Neural cell (in vitro differentiated cells): ENCODE measurements around the gene GABPB2. TPM values are rescaled to one million over a fixed set of nuclear protein-coding genes. Genes with fewer than 3 reads are reported as not detected.

Experiments used
- H2AFZ ChIP-seq: fragments of 200-600, 300-800 bp; sonication (generic), shearing (Covaris generic); 2 replicates; pipeline ENCODE4 v1.6.0; 2014; ENCODE audit warnings: low read depth, mild to moderate bottlenecking, antibody characterized with exemption, low read length, moderate library complexity
- H3F3A ChIP-seq: fragments of 200-600 bp; shearing (Covaris generic); 2 replicates; pipeline ENCODE4 v1.6.1; 2016; ENCODE audit warnings: mild to moderate bottlenecking, moderate library complexity, mixed read lengths, antibody characterized with exemption, low read length; ENCODE audit not compliant: insufficient read depth, poor library complexity, severe bottlenecking
- H3K27ac ChIP-seq: fragments of 200-600, 300-800 bp; sonication (generic), shearing (Covaris generic); 2 replicates; pipeline ENCODE4 v1.5.1; 2014; ENCODE audit warnings: mild to moderate bottlenecking, low read length, moderate library complexity
- H3K27me3 ChIP-seq: fragments of 300-800, 200-600 bp; sonication (generic), shearing (Covaris generic); 2 replicates; pipeline ENCODE4 v1.6.0; 2014; ENCODE audit warnings: mild to moderate bottlenecking, low read depth, low read length, moderate library complexity; ENCODE audit not compliant: insufficient read depth
- H3K36me3 ChIP-seq: fragments of 300-800, 200-600 bp; sonication (generic), shearing (Covaris generic); 2 replicates; pipeline ENCODE4 v1.5.1; 2014; ENCODE audit warnings: mild to moderate bottlenecking, antibody characterized with exemption, low read length, moderate library complexity; ENCODE audit not compliant: insufficient read depth
- H3K4me2 ChIP-seq: fragments of 300-800, 200-600 bp; sonication (generic), shearing (Covaris generic); 2 replicates; pipeline ENCODE4 v1.6.0; 2014; ENCODE audit warnings: mild to moderate bottlenecking, low read length
- H3K4me3 ChIP-seq: fragments of 300-800, 200-600 bp; sonication (generic), shearing (Covaris generic); 2 replicates; pipeline ENCODE4 v1.5.1; 2014; ENCODE audit warnings: mild to moderate bottlenecking, low read length, moderate library complexity
- H3K79me2 ChIP-seq: fragments of 200-600 bp; shearing (Covaris generic); replicated peaks from 2 replicates; pipeline ENCODE4 v1.6.0; 2014; ENCODE audit warnings: mild to moderate bottlenecking, low read length, moderate library complexity; ENCODE audit not compliant: insufficient read depth
- H3K9ac ChIP-seq: fragments of 300-800, 200-600 bp; sonication (generic), shearing (Covaris generic); 2 replicates; pipeline ENCODE4 v1.6.1; 2016; ENCODE audit warnings: mild to moderate bottlenecking, low read length, mixed read lengths
- H3K9me2 ChIP-seq: fragments of 200-600 bp; shearing (Covaris generic); 2 replicates; pipeline ENCODE4 v1.6.1; 2016; ENCODE audit warnings: mild to moderate bottlenecking, low read length, mixed read lengths; ENCODE audit not compliant: insufficient read depth
- H3K9me3 ChIP-seq: fragments of 200-600, 300-800 bp; sonication (generic), shearing (Covaris generic); 2 replicates; pipeline ENCODE4 v1.6.1; 2016; ENCODE audit warnings: mild to moderate bottlenecking, mixed run types, low read length, moderate library complexity, mixed read lengths
- H4K20me1 ChIP-seq: fragments of 200-600 bp; shearing (Covaris generic); 2 replicates; pipeline ENCODE4 v1.6.1; 2016; ENCODE audit warnings: mild to moderate bottlenecking, mixed run types; ENCODE audit not compliant: insufficient read depth
- EP300 ChIP-seq: fragments of 450-650 bp; conservative IDR thresholded peaks from 2 replicates; pipeline ENCODE4 v1.6.1; 2014; ENCODE audit warnings: antibody characterized with exemption, mild to moderate bottlenecking, moderate library complexity; ENCODE audit not compliant: poor library complexity, severe bottlenecking
- EZH2 ChIP-seq: fragments of 200-600, 300-800 bp; shearing (Covaris generic), sonication (generic); IDR thresholded peaks from 2 replicates; pipeline ENCODE4 v1.6.1; 2014; ENCODE audit warnings: antibody characterized with exemption, low read length, borderline replicate concordance, mild to moderate bottlenecking; ENCODE audit not compliant: insufficient read depth, poor library complexity, severe bottlenecking
- MXI1 ChIP-seq: fragments of 450-650 bp; conservative IDR thresholded peaks from 2 replicates; pipeline ENCODE4 v1.6.1; 2014; ENCODE audit warnings: antibody characterized with exemption, mild to moderate bottlenecking; ENCODE audit not compliant: poor library complexity, severe bottlenecking
- POLR2AphosphoS5 ChIP-seq: IDR thresholded peaks from 2 replicates; pipeline ENCODE4 v1.6.1; 2012
- RAD21 ChIP-seq: fragments of 450-650 bp; conservative IDR thresholded peaks from 2 replicates; pipeline ENCODE4 v1.6.1; 2014; ENCODE audit warnings: antibody characterized with exemption, mild to moderate bottlenecking, moderate library complexity
- REST ChIP-seq: IDR thresholded peaks from 2 replicates; pipeline ENCODE4 v1.6.1; 2012; ENCODE audit warnings: borderline replicate concordance
- SMC3 ChIP-seq: fragments of 450-650 bp; conservative IDR thresholded peaks from 2 replicates; pipeline ENCODE4 v1.6.1; 2014; ENCODE audit warnings: antibody characterized with exemption, mild to moderate bottlenecking, moderate library complexity; ENCODE audit not compliant: poor library complexity
- TAF1 ChIP-seq: IDR thresholded peaks from 2 replicates; pipeline ENCODE4 v1.6.1; 2012; ENCODE audit warnings: low read depth
- polyA plus RNA-seq: library from polyadenylated mRNA; depleted of rRNA; stranded (reverse); fragments of >200 nt; gene quantifications from 2 replicates; pipeline ENCODE4 v1.2.3, GENCODE V29; 2014

Gene GABPB2
- polyA plus RNA-seq, 1 donor from 2014 or later = 4.1 TPM

GRCh38 chr1:151134396-151134795 is 63.8 kb downstream of the GABPB2 start:
- peaks cover 6% of the 10 kb centered on the region for H3K36me3 ChIP-seq
- H4K20me1 ChIP-seq = no peaks in the 10 kb centered on the region
- H3K27me3 ChIP-seq = no peaks in the 10 kb centered on the region
- H3K9ac ChIP-seq = no peak overlapping the region
- TF ChIP-seq EP300 = no peak
- TF ChIP-seq SMC3 = no peak
- no peak for TF ChIP-seq TAF1
- no peak overlapping the region for H3K27ac ChIP-seq
- H3K9me2 ChIP-seq = no peaks in the 10 kb centered on the region
- H3K79me2 ChIP-seq = no peaks in the 10 kb centered on the region
- no peak overlapping the region for H3K4me3 ChIP-seq
- H3F3A ChIP-seq = no peaks in the 10 kb centered on the region
- no peaks in the 10 kb centered on the region for H3K9me3 ChIP-seq
- H3K4me2 ChIP-seq = no peak overlapping the region
- H2AFZ ChIP-seq = no peak overlapping the region

GRCh38 chr1:151134991-151135390 is 64.4 kb downstream of the GABPB2 start:
- Histone ChIP-seq H3K27me3 (no peaks in the 10 kb centered on the region), H3K9me2 (no peaks in the 10 kb centered on the region), H3K9me3 (no peaks in the 10 kb centered on the region), H3K4me2 (no peak overlapping the region), H3K79me2 (no peaks in the 10 kb centered on the region), H3K36me3 (peaks cover 6% of the 10 kb centered on the region), H4K20me1 (no peaks in the 10 kb centered on the region), H3K4me3 (no peak overlapping the region), H3K27ac (no peak overlapping the region), H3K9ac (no peak overlapping the region), H3F3A (no peaks in the 10 kb centered on the region), H2AFZ (no peak overlapping the region)
- TF ChIP-seq POLR2AphosphoS5 (no peak), REST (no peak), TAF1 (no peak), RAD21 (no peak), MXI1 (no peak), EZH2 (no peak), EP300 (no peak)

GRCh38 chr1:151135433-151136385 is 65.1 kb downstream of the GABPB2 start:
- Histone ChIP-seq H3F3A (no peaks in the 10 kb centered on the region), H3K27ac (no peak overlapping the region), H3K36me3 (peaks cover 6% of the 10 kb centered on the region), H3K4me2 (no peak overlapping the region), H3K4me3 (no peak overlapping the region), H3K27me3 (no peaks in the 10 kb centered on the region), H4K20me1 (no peaks in the 10 kb centered on the region), H3K9ac (no peak overlapping the region), H3K9me3 (no peaks in the 10 kb centered on the region), H2AFZ (no peak overlapping the region), H3K79me2 (no peaks in the 10 kb centered on the region), H3K9me2 (no peaks in the 10 kb centered on the region)
- TF ChIP-seq TAF1 = no peak
- no peak for TF ChIP-seq POLR2AphosphoS5
- TF ChIP-seq EP300 = no peak
